ENCODE measurements around the gene OVCH2. TPM values are rescaled to one million over a fixed set of nuclear protein-coding genes. Genes with fewer than 3 reads are reported as not detected.
A peak's percentile ranks its signal among the peaks of the same experiment; 100 is the strongest.
"Not testable (repeated sequence)": the region's sequence is repeated elsewhere in the genome, so short reads cannot be mapped to it uniquely, and the experiment has no call there.

OVCH2 gene
- total RNA-seq, 1 donor, result under 0.01 TPM

- TF ChIP-seq CTCF (IDR thresholded peaks at IDR 0.05; ENCODE audit: insufficient read depth, low read depth, low read length), result no peak
- H3K4me3 ChIP-seq (ENCODE audit: low read depth, low read length), result no peak overlapping the region
- no peak for DNase-seq (ENCODE audit: low read depth)
Measured at GRCh38 chr11:7666292-7666866, 39.9 kb downstream of the OVCH2 start.

- peak; percentile 88 for TF ChIP-seq CTCF (IDR thresholded peaks at IDR 0.05; ENCODE audit: insufficient read depth, low read depth, low read length)
- peak; percentile 73 for DNase-seq (ENCODE audit: low read depth)
- no peak overlapping the region for H3K4me3 ChIP-seq (ENCODE audit: low read depth, low read length)
Measured at GRCh38 chr11:7665473-7666291, 40.6 kb downstream of the OVCH2 start.

- TF ChIP-seq CTCF (IDR thresholded peaks at IDR 0.05; ENCODE audit: insufficient read depth, low read depth, low read length), result no peak
- no peak for DNase-seq (ENCODE audit: low read depth)
- H3K4me3 ChIP-seq (ENCODE audit: low read depth, low read length), result no peak overlapping the region
Measured at GRCh38 chr11:7664867-7665266, 41.4 kb downstream of the OVCH2 start.

- DNase-seq (ENCODE audit: low read depth); H3K4me3 ChIP-seq (ENCODE audit: low read depth, low read length): not testable (repeated sequence)
Measured at GRCh38 chr11:7663531-7663930, 42.7 kb downstream of the OVCH2 start.

- TF ChIP-seq CTCF (IDR thresholded peaks at IDR 0.05; ENCODE audit: insufficient read depth, low read depth, low read length), result peak; percentile 67
- H3K4me3 ChIP-seq (ENCODE audit: low read depth, low read length), result no peak overlapping the region
- peak; percentile 71 for DNase-seq (ENCODE audit: low read depth)
Measured at GRCh38 chr11:7657306-7658025, 48.8 kb downstream of the OVCH2 start.

- H3K4me3 ChIP-seq (ENCODE audit: low read depth, low read length), result no peak overlapping the region
- no peak for DNase-seq (ENCODE audit: low read depth)
- TF ChIP-seq CTCF (IDR thresholded peaks at IDR 0.05; ENCODE audit: insufficient read depth, low read depth, low read length), result no peak
Measured at GRCh38 chr11:7656704-7657103, 49.6 kb downstream of the OVCH2 start.
